Activated T-helper 1 cell treated with anti-CD3 and anti-CD28 coated beads, Interleukin-12 subunit alpha, Interleukin-12 subunit beta, Interleukin-2, Interleukin-4 antibody, amounts not matched to agents 30 ng/mL and 10 ng/mL and 1 ng/mL, durations not matched to agents 14 hours and 24 hours and 36 hours (primary cell): Measurements from ENCODE around the gene CMSS1. TPM values are rescaled to one million over a fixed set of nuclear protein-coding genes. Genes with fewer than 3 reads are reported as not detected.

Experiments used
- DNase-seq: peaks from one replicate; pipeline ENCODE4 v3.0.0; 2021; ENCODE audit warnings: low spot score
- H3K27ac Mint-ChIP-seq: one replicate; pipeline ENCODE4 v1.8.0; 2021; ENCODE audit warnings: mild to moderate bottlenecking, mixed read lengths
- H3K27me3 Mint-ChIP-seq: one replicate; pipeline ENCODE4 v1.8.0; 2022; ENCODE audit warnings: mild to moderate bottlenecking, moderate library complexity, mixed read lengths; ENCODE audit not compliant: insufficient read depth
- H3K36me3 Mint-ChIP-seq: one replicate; pipeline ENCODE4 v1.8.0; 2021; ENCODE audit warnings: low read depth, mixed read lengths
- H3K4me1 Mint-ChIP-seq: one replicate; pipeline ENCODE4 v1.8.0; 2021; ENCODE audit warnings: low read depth, mixed read lengths
- H3K4me3 Mint-ChIP-seq: one replicate; pipeline ENCODE4 v1.8.0; 2021; ENCODE audit warnings: mild to moderate bottlenecking, moderate library complexity, mixed read lengths
- H3K9me3 Mint-ChIP-seq: one replicate; pipeline ENCODE4 v1.8.0; 2021; ENCODE audit warnings: mixed read lengths
- intact Hi-C: fragments of 100-400 bp; cut with micrococcal nuclease; formaldehyde crosslinking; loops from one replicate; pipeline ENCODE4 v1.15.1; 2024
- total RNA-seq: library from RNA; stranded (reverse); gene quantifications from 2 replicates; pipeline ENCODE4 v1.2.3, GENCODE V29; 2022

CMSS1 gene
- total RNA-seq, 1 donor from 2014 or later, result 108 TPM

- DNase-seq, result no peak
- Mint-ChIP-seq H3K4me1 (peaks cover 7% of the 10 kb centered on the region), H3K27ac (no peak overlapping the region)
Measured at GRCh38 chr3:100117093-100117492, 299.4 kb downstream of the CMSS1 start.

GRCh38 chr3:100120012-100120411 lies 302.4 kb downstream of the CMSS1 start:
- no peak for DNase-seq
- Mint-ChIP-seq H3K4me3 (no peak overlapping the region), H3K27me3 (no peaks in the 10 kb centered on the region), H3K9me3 (no peaks in the 10 kb centered on the region), H3K36me3 (no peaks in the 10 kb centered on the region), H3K4me1 (peaks cover under 1% of the 10 kb centered on the region), H3K27ac (no peak overlapping the region)
- intact Hi-C loops, result no loop called here

More at GRCh38 chr3:100117093-100117492, 299.4 kb downstream of the CMSS1 start:
- intact Hi-C loops, result no loop called here
- H3K9me3 Mint-ChIP-seq, result no peaks in the 10 kb centered on the region
- no peaks in the 10 kb centered on the region for H3K27me3 Mint-ChIP-seq
- H3K36me3 Mint-ChIP-seq, result peaks cover 2% of the 10 kb centered on the region
- no peak overlapping the region for H3K4me3 Mint-ChIP-seq

GRCh38 chr3:100120693-100121092 lies 303.0 kb downstream of the CMSS1 start:
- Mint-ChIP-seq H3K27ac (no peak overlapping the region), H3K27me3 (no peaks in the 10 kb centered on the region), H3K4me1 (peaks cover 7% of the 10 kb centered on the region), H3K36me3 (no peaks in the 10 kb centered on the region), H3K4me3 (no peak overlapping the region), H3K9me3 (no peaks in the 10 kb centered on the region)
- DNase-seq, result no peak
- intact Hi-C loops, result no loop called here

GRCh38 chr3:100122321-100122720 lies 304.7 kb downstream of the CMSS1 start:
- H3K4me1 Mint-ChIP-seq, result peaks cover 8% of the 10 kb centered on the region
- H3K4me3 Mint-ChIP-seq, result no peak overlapping the region
- no peak overlapping the region for H3K27ac Mint-ChIP-seq
- H3K9me3 Mint-ChIP-seq, result no peaks in the 10 kb centered on the region
- intact Hi-C loops, result no loop called here
- no peaks in the 10 kb centered on the region for H3K36me3 Mint-ChIP-seq
- no peak for DNase-seq
- H3K27me3 Mint-ChIP-seq, result no peaks in the 10 kb centered on the region

GRCh38 chr3:100123112-100123511 lies 305.4 kb downstream of the CMSS1 start:
- Mint-ChIP-seq H3K9me3 (no peaks in the 10 kb centered on the region), H3K27me3 (no peaks in the 10 kb centered on the region), H3K4me3 (no peak overlapping the region), H3K36me3 (no peaks in the 10 kb centered on the region), H3K27ac (no peak overlapping the region), H3K4me1 (peaks cover 13% of the 10 kb centered on the region)
- intact Hi-C loops, result no loop called here
- no peak for DNase-seq

- Mint-ChIP-seq H3K27ac (no peak overlapping the region), H3K4me1 (peaks cover 13% of the 10 kb centered on the region)
Measured at GRCh38 chr3:100124201-100124761, 306.6 kb downstream of the CMSS1 start.

GRCh38 chr3:100125161-100125938 lies 307.7 kb downstream of the CMSS1 start:
- intact Hi-C loops, result no loop called here
- DNase-seq, result no peak
- H3K36me3 Mint-ChIP-seq, result peaks cover 2% of the 10 kb centered on the region
- peaks cover 13% of the 10 kb centered on the region for H3K4me1 Mint-ChIP-seq
- H3K4me3 Mint-ChIP-seq, result no peak overlapping the region
- no peaks in the 10 kb centered on the region for H3K27me3 Mint-ChIP-seq
- H3K9me3 Mint-ChIP-seq, result no peaks in the 10 kb centered on the region
- no peak overlapping the region for H3K27ac Mint-ChIP-seq

More at GRCh38 chr3:100124201-100124761, 306.6 kb downstream of the CMSS1 start:
- Mint-ChIP-seq H3K4me3 (no peak overlapping the region), H3K9me3 (no peaks in the 10 kb centered on the region), H3K27me3 (no peaks in the 10 kb centered on the region), H3K36me3 (no peaks in the 10 kb centered on the region)
- intact Hi-C loops, result no loop called here
- no peak for DNase-seq

GRCh38 chr3:100127792-100128191 lies 310.1 kb downstream of the CMSS1 start:
- intact Hi-C loops, result no loop called here
- Mint-ChIP-seq H3K27ac (no peak overlapping the region), H3K36me3 (peaks cover 2% of the 10 kb centered on the region), H3K4me1 (peaks cover 13% of the 10 kb centered on the region), H3K9me3 (no peaks in the 10 kb centered on the region), H3K4me3 (no peak overlapping the region), H3K27me3 (no peaks in the 10 kb centered on the region)
- no peak for DNase-seq

GRCh38 chr3:100128565-100128964 lies 310.9 kb downstream of the CMSS1 start:
- no peaks in the 10 kb centered on the region for H3K9me3 Mint-ChIP-seq
- no peak overlapping the region for H3K27ac Mint-ChIP-seq
- DNase-seq, result no peak
- no peaks in the 10 kb centered on the region for H3K27me3 Mint-ChIP-seq
- H3K4me3 Mint-ChIP-seq, result no peak overlapping the region
- intact Hi-C loops, result no loop called here
- H3K4me1 Mint-ChIP-seq, result peaks cover 13% of the 10 kb centered on the region
- peaks cover 2% of the 10 kb centered on the region for H3K36me3 Mint-ChIP-seq

GRCh38 chr3:100129941-100130340 lies 312.3 kb downstream of the CMSS1 start:
- intact Hi-C loops, result no loop called here
- no peak overlapping the region for H3K27ac Mint-ChIP-seq
- H3K4me3 Mint-ChIP-seq, result no peak overlapping the region
- no peak for DNase-seq
- H3K4me1 Mint-ChIP-seq, result peaks cover 13% of the 10 kb centered on the region
- no peaks in the 10 kb centered on the region for H3K27me3 Mint-ChIP-seq
- H3K9me3 Mint-ChIP-seq, result no peaks in the 10 kb centered on the region
- H3K36me3 Mint-ChIP-seq, result peaks cover 2% of the 10 kb centered on the region

- H3K4me3 Mint-ChIP-seq, result no peak overlapping the region
- H3K4me1 Mint-ChIP-seq, result peaks cover 5% of the 10 kb centered on the region
- no peak for DNase-seq
- no peaks in the 10 kb centered on the region for H3K9me3 Mint-ChIP-seq
- no peak overlapping the region for H3K27ac Mint-ChIP-seq
- no peaks in the 10 kb centered on the region for H3K27me3 Mint-ChIP-seq
- intact Hi-C loops, result no loop called here
- peaks cover 5% of the 10 kb centered on the region for H3K36me3 Mint-ChIP-seq
Measured at GRCh38 chr3:100131241-100131640, 313.6 kb downstream of the CMSS1 start.

GRCh38 chr3:100136921-100137320 lies 319.3 kb downstream of the CMSS1 start:
- Mint-ChIP-seq H3K27me3 (no peaks in the 10 kb centered on the region), H3K9me3 (peaks cover 6% of the 10 kb centered on the region), H3K4me3 (no peak overlapping the region), H3K27ac (no peak overlapping the region), H3K36me3 (peaks cover 10% of the 10 kb centered on the region), H3K4me1 (peaks cover 10% of the 10 kb centered on the region)
- intact Hi-C loops, result no loop called here
- DNase-seq, result no peak

- peaks cover 29% of the 10 kb centered on the region for H3K9me3 Mint-ChIP-seq
- no peaks in the 10 kb centered on the region for H3K27me3 Mint-ChIP-seq
- peaks cover 26% of the 10 kb centered on the region for H3K4me1 Mint-ChIP-seq
- H3K4me3 Mint-ChIP-seq, result no peak overlapping the region
- intact Hi-C loops, result no loop called here
- peaks cover 27% of the 10 kb centered on the region for H3K36me3 Mint-ChIP-seq
- no peak for DNase-seq
- no peak overlapping the region for H3K27ac Mint-ChIP-seq
Measured at GRCh38 chr3:100140976-100141375, 323.3 kb downstream of the CMSS1 start.
